Activated T-helper 1 cell treated with anti-CD3 and anti-CD28 coated beads, Interleukin-12 subunit alpha, Interleukin-12 subunit beta, Interleukin-2, Interleukin-4 antibody, amounts not matched to agents 30 ng/mL and 10 ng/mL and 1 ng/mL, durations not matched to agents 14 hours and 24 hours and 36 hours (primary cell): Measurements from ENCODE around the gene PPP4R3B. TPM values are rescaled to one million over a fixed set of nuclear protein-coding genes. Genes with fewer than 3 reads are reported as not detected.

Source experiments
- DNase-seq: peaks from one replicate; pipeline ENCODE4 v3.0.0; 2021; ENCODE audit warnings: low spot score
- H3K27ac Mint-ChIP-seq: one replicate; pipeline ENCODE4 v1.8.0; 2021; ENCODE audit warnings: mild to moderate bottlenecking, mixed read lengths
- H3K27me3 Mint-ChIP-seq: one replicate; pipeline ENCODE4 v1.8.0; 2022; ENCODE audit warnings: mild to moderate bottlenecking, moderate library complexity, mixed read lengths; ENCODE audit not compliant: insufficient read depth
- H3K36me3 Mint-ChIP-seq: one replicate; pipeline ENCODE4 v1.8.0; 2021; ENCODE audit warnings: low read depth, mixed read lengths
- H3K4me1 Mint-ChIP-seq: one replicate; pipeline ENCODE4 v1.8.0; 2021; ENCODE audit warnings: low read depth, mixed read lengths
- H3K4me3 Mint-ChIP-seq: one replicate; pipeline ENCODE4 v1.8.0; 2021; ENCODE audit warnings: mild to moderate bottlenecking, moderate library complexity, mixed read lengths
- H3K9me3 Mint-ChIP-seq: one replicate; pipeline ENCODE4 v1.8.0; 2021; ENCODE audit warnings: mixed read lengths
- intact Hi-C: fragments of 100-400 bp; cut with micrococcal nuclease; formaldehyde crosslinking; loops from one replicate; pipeline ENCODE4 v1.15.1; 2024
- total RNA-seq: library from RNA; stranded (reverse); gene quantifications from 2 replicates; pipeline ENCODE4 v1.2.3, GENCODE V29; 2022

Gene PPP4R3B
- 69.8 and 74.6 TPM in 2 replicates for total RNA-seq

DNA sequence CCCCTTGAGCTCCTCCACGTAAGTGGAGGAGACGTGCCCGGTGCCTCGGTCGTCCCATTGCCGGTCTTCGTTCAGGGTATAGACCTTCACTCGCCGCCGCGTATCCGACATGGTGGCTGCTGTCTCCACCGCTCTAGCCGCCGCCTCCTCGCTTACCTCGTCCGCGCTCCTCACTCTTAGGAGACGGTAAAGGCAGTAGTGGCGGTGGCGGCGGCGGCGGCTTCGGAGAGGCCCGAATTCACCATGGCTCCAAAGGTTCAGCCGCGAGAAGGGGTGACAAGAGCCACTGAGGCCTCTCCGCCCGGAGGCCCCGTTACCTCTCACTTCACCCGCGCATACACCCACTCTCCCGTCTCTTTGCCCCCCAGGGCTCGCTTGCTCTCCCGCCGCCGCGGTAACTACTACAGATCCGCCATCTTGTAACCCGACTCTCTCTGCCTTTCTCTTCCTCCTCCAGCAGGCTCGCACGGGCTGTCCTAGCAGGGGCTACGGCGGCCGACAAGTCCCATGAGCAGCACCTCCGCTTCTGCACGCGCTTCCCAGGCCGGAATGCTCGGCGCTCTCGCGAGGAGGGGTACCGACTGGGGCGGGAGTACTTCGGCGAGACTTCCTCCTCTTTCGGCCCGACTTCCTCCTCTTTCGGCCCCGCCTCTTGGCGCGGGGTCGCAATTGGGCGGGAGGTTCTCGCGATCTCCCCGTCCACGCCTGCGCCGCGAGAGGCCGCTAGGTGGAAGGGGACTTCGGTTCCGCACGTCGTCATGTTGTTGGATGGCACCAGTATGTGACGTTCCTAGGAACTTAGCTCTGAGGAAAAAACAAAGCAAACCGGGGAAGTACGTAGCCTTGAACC, at the start of gene PPP4R3B:
PPP4R3B (minus strand) TSS at position 448 of the 850 bp plus-strand sequence; CDS start at position 111, 337 bp downstream.
- H3K9me3 Mint-ChIP-seq: no peaks in the 10 kb centered on the region
- no peak within 1 kb of the TSS for H3K4me3 Mint-ChIP-seq
- H3K4me1 Mint-ChIP-seq: peaks cover 38% of the 10 kb centered on the region
- H3K27ac Mint-ChIP-seq: no peak within 1 kb of the TSS
- DNase-seq: peak; percentile 99
- no peaks in the 10 kb centered on the region for H3K27me3 Mint-ChIP-seq
- H3K36me3 Mint-ChIP-seq: peaks cover 22% of the 10 kb centered on the region
- intact Hi-C loops: loop anchor here (1.0 to 10.0 kb wide), 14 partner anchors 26 to 1850 kb away; partner anchors contain the start of genes ACYP2, CCDC88A, CFAP36 and CHAC2

DNA sequence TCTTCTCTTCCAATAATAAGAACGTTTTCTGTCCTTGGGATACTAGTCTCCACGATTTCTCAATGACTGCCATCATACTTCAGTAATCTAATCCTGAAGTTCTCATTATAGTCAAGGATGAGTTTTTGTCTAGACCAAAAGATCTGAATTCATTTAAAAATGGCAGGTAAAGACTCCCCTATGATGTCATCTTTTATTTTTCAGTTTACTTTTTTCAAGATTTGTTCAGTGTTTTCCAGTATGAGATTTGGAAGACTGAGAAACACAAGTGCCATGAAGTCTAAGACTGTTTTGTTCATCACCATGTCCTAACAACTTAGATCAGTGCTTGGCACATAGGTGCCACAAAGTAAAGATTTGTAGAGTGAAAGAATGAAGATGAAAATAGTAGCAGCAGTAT, 35.8 kb upstream of the PPP4R3B start:
- H3K4me3 Mint-ChIP-seq: no peak overlapping the region
- no peaks in the 10 kb centered on the region for H3K9me3 Mint-ChIP-seq
- intact Hi-C loops: no loop called here
- DNase-seq: no peak
- no peaks in the 10 kb centered on the region for H3K27me3 Mint-ChIP-seq
- H3K27ac Mint-ChIP-seq: no peak overlapping the region
- no peaks in the 10 kb centered on the region for H3K4me1 Mint-ChIP-seq
- H3K36me3 Mint-ChIP-seq: peaks cover 36% of the 10 kb centered on the region

DNA sequence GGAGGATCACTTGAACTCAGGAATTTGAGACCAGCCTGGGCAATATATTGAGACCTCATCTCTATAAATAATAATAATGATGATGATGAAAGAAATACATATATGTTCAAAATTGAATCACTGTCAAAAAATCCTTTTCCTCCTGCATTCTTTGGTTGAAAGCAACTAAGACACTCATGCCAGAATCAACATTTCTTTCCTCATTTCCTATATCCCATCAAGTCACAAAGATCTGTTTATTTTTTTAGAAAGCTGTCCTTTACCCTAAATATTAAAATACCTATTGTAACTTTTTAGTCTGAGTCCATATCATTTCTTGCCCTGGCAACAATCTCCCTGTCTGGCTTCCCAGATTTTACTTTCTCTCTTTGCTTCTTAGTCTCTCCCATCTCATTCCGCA, 31.8 kb upstream of the PPP4R3B start:
- peaks cover 30% of the 10 kb centered on the region for H3K36me3 Mint-ChIP-seq
- intact Hi-C loops: no loop called here
- H3K4me1 Mint-ChIP-seq: no peaks in the 10 kb centered on the region
- no peaks in the 10 kb centered on the region for H3K9me3 Mint-ChIP-seq
- no peak for DNase-seq
- no peaks in the 10 kb centered on the region for H3K27me3 Mint-ChIP-seq
- H3K4me3 Mint-ChIP-seq: no peak overlapping the region
- no peak overlapping the region for H3K27ac Mint-ChIP-seq

DNA sequence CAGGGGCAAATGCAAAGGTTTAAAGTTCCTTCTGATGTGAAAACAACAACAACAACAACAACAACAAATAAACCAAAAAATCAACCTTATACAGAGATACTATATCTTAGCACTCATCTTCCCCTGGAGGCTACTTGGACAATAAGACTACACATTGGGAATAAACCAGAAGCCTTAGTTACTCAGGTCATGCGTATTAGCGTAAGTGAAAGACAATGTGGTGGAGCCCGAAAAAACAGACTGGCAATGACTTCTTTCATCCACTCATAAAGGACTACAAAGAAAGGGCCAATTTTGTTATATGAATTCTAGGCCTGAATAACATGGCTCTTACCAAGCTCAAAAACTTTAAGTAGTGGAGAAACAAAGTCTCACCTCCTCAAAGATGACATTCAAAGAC, 19.4 kb upstream of the PPP4R3B start:
- Mint-ChIP-seq H3K27ac (no peak overlapping the region), H3K4me1 (no peaks in the 10 kb centered on the region), H3K27me3 (no peaks in the 10 kb centered on the region), H3K4me3 (no peak overlapping the region), H3K36me3 (peaks cover 21% of the 10 kb centered on the region), H3K9me3 (no peaks in the 10 kb centered on the region)
- intact Hi-C loops: no loop called here
- no peak for DNase-seq

DNA sequence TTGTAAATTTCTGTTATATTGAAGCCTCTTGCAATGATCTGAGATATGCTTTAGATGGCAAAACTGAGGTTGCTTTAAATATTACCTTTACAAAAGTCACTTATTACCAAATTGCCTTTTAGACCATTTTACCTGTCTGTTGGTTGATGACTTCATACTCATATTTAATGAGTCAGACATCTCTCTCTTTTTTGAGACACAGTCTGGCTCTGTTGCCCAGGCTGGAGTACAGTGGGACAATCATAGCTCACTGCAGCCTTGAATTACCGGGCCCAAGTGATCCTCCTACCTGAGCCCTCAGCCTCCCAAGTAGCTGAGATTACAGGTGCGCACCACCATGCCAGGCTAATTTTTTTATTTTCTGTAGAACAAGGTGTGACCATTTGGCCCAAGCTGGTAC, 11.5 kb upstream of the PPP4R3B start:
- Mint-ChIP-seq H3K4me3 (no peak overlapping the region), H3K27ac (no peak overlapping the region), H3K27me3 (no peaks in the 10 kb centered on the region), H3K9me3 (no peaks in the 10 kb centered on the region), H3K4me1 (peaks cover 6% of the 10 kb centered on the region), H3K36me3 (peaks cover 14% of the 10 kb centered on the region)
- intact Hi-C loops: no loop called here
- no peak for DNase-seq

DNA sequence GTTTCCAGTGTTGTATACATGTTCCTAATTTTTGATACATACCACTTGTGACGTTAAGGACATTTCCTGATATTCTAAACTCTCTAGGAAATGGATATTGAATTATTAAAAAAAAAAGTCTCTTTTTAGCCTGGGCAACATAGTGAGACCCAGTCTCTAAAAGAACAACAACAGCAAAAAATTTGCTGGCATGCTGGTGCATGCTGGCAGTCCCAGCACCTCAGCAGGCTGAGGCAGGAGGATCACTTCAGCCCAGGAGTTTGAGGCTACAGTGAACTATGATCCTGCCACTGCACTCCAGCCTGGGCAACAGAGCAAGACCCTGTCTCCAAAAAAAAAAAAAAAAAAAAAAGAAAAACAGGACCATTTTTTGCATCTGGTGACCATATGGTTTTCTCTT, 10.5 kb upstream of the PPP4R3B start:
- intact Hi-C loops: no loop called here
- DNase-seq: no peak
- Mint-ChIP-seq H3K27ac (no peak overlapping the region), H3K9me3 (no peaks in the 10 kb centered on the region), H3K36me3 (peaks cover 14% of the 10 kb centered on the region), H3K4me3 (no peak overlapping the region), H3K4me1 (peaks cover 16% of the 10 kb centered on the region), H3K27me3 (no peaks in the 10 kb centered on the region)

DNA sequence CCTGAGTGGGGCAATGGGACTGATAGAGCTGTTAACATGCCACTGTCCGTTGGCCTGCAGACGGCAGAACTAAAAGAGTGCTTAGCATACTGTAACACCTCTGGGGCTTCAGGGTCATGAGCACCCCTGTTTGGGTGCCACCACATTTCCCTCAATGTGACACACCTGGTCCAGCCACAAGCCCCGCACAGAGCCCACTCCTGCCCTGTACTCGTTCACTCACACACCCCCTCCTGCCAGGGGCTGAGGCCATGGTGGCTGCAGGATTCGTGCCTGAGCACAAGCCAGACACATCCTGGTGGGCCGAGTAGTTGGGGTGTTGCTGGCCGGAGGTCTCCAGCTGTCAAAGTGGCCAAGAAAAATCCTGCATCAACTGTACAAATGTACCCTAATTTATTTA, 4.4 kb upstream of the PPP4R3B start:
- intact Hi-C loops: no loop called here
- Mint-ChIP-seq H3K9me3 (no peaks in the 10 kb centered on the region), H3K4me3 (no peak overlapping the region), H3K36me3 (peaks cover 4% of the 10 kb centered on the region), H3K27ac (no peak overlapping the region), H3K27me3 (no peaks in the 10 kb centered on the region), H3K4me1 (peaks cover 47% of the 10 kb centered on the region)
- no peak for DNase-seq

DNA sequence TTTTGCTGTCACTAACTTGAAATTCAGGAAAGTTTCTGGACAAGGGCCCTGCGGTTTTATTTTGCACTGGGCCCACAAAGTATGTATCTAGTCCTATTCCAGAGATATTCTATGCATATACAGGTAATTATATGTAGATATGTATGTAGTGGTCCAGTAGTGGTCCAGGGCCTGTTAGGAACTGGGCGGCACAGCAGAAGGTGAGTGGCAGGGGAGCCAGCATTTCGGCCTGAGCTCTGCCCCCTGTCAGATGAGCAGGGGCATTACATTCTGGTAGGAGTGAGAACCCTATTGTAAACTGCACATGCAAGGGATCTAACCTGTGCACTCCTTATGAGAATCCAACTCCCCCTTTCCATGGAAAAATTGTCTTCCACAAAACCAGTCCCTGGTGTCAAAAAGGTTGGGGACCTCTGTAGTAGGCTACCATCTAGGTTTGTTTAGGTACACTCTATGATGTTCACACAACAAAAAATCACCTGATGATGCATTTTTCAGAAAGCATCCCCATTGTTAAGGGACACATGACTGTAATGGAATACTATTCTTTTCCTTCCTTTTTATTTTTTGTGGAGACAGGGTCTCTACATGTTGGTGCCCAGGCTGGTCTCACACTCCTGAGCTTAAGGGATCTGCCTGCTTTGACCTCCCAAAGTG, 2.8 kb upstream of the PPP4R3B start:
- no peak for DNase-seq
- Mint-ChIP-seq H3K9me3 (no peaks in the 10 kb centered on the region), H3K36me3 (peaks cover 12% of the 10 kb centered on the region), H3K4me1 (peaks cover 46% of the 10 kb centered on the region), H3K4me3 (peak overlapping the region; percentile 21), H3K27me3 (no peaks in the 10 kb centered on the region), H3K27ac (no peak overlapping the region)
- intact Hi-C loops: no loop called here

DNA sequence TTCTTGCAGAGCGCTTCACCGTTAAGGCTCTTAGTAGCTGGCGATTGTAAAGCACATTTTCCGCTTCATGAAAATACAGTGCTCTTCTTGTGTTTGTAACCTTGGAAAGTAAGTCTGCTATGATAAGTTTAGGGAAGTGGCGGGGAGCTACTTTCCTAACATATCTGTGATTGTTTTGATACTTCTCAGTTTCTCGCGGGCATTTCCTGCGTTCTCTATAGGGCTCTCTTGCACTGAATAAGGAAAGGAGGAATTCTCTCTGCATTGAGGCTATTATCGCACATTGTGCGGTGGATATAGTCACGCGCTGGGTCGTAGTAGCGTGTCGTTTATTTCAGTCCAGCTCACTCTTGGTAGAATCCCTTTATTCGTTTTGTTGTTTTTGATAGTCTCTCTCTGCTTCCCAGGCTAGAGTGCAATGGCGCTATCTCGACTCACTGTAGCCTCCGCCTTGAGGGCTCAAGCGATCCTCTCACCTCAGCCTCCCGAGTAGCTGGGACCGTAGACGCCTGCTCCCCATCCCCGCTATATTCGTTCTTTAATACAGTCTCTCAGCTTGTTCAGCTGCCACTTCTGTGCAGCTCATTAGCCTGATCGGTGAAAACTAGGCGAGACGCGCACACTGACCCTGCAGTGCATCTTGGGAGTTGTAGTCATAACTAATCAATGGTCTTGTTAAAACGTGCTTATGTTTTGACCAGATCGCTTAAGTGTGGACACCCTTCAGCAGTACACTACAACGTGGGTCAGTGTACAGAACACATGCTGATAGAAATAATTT, 1.0 kb upstream of the PPP4R3B start:
- Mint-ChIP-seq H3K27ac (no peak overlapping the region), H3K36me3 (peaks cover 18% of the 10 kb centered on the region), H3K27me3 (no peaks in the 10 kb centered on the region), H3K4me3 (no peak overlapping the region), H3K4me1 (peaks cover 49% of the 10 kb centered on the region), H3K9me3 (no peaks in the 10 kb centered on the region)
- intact Hi-C loops: loop anchor here (5.0 to 10.0 kb wide), 3 partner anchors 336 to 1504 kb away; partner anchors contain the start of gene ACYP2
- DNase-seq: peak; percentile 48

DNA sequence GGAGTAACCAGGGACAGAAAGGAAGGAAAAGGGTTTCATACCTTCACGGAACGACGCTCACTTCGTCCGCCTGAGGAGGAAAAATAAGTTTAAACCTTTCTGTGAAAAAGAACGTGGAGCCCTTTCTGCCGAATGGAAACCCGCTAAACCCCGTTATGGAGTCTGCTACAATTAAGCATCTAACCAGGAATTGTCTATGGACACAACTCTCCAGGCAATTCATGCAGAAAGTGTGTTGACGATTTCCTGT, 528 bp upstream of the PPP4R3B start:
- H3K4me1 Mint-ChIP-seq: peaks cover 44% of the 10 kb centered on the region
- no peak for DNase-seq
- H3K9me3 Mint-ChIP-seq: no peaks in the 10 kb centered on the region
- intact Hi-C loops: loop anchor here (5.0 to 10.0 kb wide), 3 partner anchors 336 to 1503 kb away; partner anchors contain the start of gene ACYP2
- no peaks in the 10 kb centered on the region for H3K27me3 Mint-ChIP-seq
- peaks cover 21% of the 10 kb centered on the region for H3K36me3 Mint-ChIP-seq
- H3K27ac Mint-ChIP-seq: no peak overlapping the region
- H3K4me3 Mint-ChIP-seq: no peak overlapping the region

DNA sequence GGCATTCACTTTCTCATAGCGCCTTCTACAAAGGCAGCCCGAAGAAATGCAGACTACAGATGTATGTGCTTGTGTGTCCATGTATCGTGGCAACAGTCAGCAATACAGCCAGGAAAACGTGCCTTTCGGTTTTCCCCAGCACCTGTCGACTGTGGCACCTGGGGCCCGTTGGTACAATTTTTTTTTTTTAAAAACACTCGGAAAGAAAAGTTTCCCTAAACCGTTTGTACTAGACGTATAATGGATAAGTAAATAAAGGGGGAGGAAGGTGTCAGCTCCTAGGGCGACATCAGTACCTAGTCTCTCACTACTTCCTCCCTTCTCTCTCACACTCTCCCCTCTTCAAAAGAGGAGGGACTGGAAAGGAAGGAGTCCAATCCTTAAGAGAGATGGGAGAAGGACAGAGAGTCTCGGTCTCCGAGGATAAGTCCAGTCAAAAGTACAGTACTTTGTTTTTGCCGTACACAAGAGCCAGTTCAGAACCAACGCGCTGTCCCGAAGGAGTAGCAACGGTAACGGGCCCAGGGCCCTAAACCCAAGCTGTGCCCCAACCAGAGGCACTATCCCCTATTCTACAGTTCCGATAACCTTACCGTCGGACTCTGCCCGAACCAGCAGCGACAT, 759 bp downstream of the PPP4R3B start:
- peak; percentile 22 for DNase-seq
- Mint-ChIP-seq H3K27me3 (no peaks in the 10 kb centered on the region), H3K9me3 (no peaks in the 10 kb centered on the region), H3K4me1 (peaks cover 36% of the 10 kb centered on the region), H3K27ac (no peak overlapping the region), H3K36me3 (peaks cover 22% of the 10 kb centered on the region), H3K4me3 (no peak overlapping the region)
- intact Hi-C loops: loop anchor here (1.0 to 10.0 kb wide), 14 partner anchors 25 to 1849 kb away; partner anchors contain the start of genes ACYP2, CCDC88A, CFAP36 and CHAC2

DNA sequence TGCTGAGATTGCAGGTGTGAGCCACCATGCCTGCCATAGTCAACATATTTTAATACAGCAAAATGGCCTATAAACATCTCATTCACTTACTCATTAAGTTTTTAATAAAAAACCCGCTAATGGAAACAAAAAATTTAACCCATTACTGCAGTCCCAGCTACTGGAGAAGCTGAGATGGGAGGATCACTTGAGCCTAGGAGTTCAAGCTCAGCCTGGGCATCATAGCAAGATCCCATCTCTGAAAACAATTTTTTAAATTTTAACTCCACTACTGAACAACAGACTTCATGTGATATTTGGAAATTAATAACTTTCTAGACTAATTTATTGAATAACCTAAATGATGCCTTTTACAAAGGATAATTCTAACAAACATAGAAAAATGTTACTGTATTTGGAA, 5.4 kb downstream of the PPP4R3B start:
- no peaks in the 10 kb centered on the region for H3K9me3 Mint-ChIP-seq
- peaks cover 34% of the 10 kb centered on the region for H3K36me3 Mint-ChIP-seq
- intact Hi-C loops: loop anchor here (10.0 kb wide), 2 partner anchors 1037 to 1497 kb away; partner anchors contain the start of gene ACYP2
- peaks cover 29% of the 10 kb centered on the region for H3K4me1 Mint-ChIP-seq
- DNase-seq: no peak
- no peak overlapping the region for H3K27ac Mint-ChIP-seq
- no peak overlapping the region for H3K4me3 Mint-ChIP-seq
- no peaks in the 10 kb centered on the region for H3K27me3 Mint-ChIP-seq
